WTC11 (cell line): ENCODE measurements around the gene TMEM179. TPM values are rescaled to one million over a fixed set of nuclear protein-coding genes. Genes with fewer than 3 reads are reported as not detected.

Experiments
- ATAC-seq: fragments of 200-7000 bp; cut with Tn5 transposase; 2 replicates; pipeline ENCODE4 v1.10.0; 2021; ENCODE audit warnings: mild to moderate bottlenecking, moderate library complexity
- CTCF ChIA-PET: fragments of 300-600 bp; sonication (Branson Sonifier 250); formaldehyde crosslinking; loops from one replicate; lab custom pipeline; 2021; ENCODE audit warnings: antibody characterized with exemption; lab: Charles Lee
- POLR2A ChIA-PET: fragments of 350-600 bp; sonication (Branson Sonifier 250); formaldehyde crosslinking; loops from one replicate; lab custom pipeline; 2021; ENCODE audit warnings: antibody characterized with exemption; lab: Charles Lee
- DNase-seq: peaks from one replicate; pipeline ENCODE4 v3.0.0; 2021; ENCODE audit warnings: low spot score
- H3K27ac Mint-ChIP-seq: 2 replicates; pipeline ENCODE4 v1.8.0; 2021; ENCODE audit warnings: mixed read lengths
- H3K27me3 Mint-ChIP-seq: 2 replicates; pipeline ENCODE4 v1.8.0; 2021; ENCODE audit warnings: low read depth, mild to moderate bottlenecking, moderate library complexity, mixed read lengths
- H3K36me3 Mint-ChIP-seq: 2 replicates; pipeline ENCODE4 v1.8.0; 2021; ENCODE audit warnings: mixed read lengths
- H3K4me1 Mint-ChIP-seq: 2 replicates; pipeline ENCODE4 v1.8.0; 2022; ENCODE audit warnings: mixed read lengths
- H3K4me3 Mint-ChIP-seq: 2 replicates; pipeline ENCODE4 v1.8.0; 2021; ENCODE audit warnings: mild to moderate bottlenecking, moderate library complexity, mixed read lengths
- H3K9me3 Mint-ChIP-seq: 2 replicates; pipeline ENCODE4 v1.8.0; 2021; ENCODE audit warnings: mixed read lengths
- ETV6 ChIP-seq: sonication (generic); formaldehyde crosslinking; IDR thresholded peaks from 2 replicates; pipeline ENCODE4 v1.8.1; 2022; ENCODE audit warnings: mild to moderate bottlenecking, missing genetic modification reagents
- IRF1 ChIP-seq: sonication (generic); formaldehyde crosslinking; IDR thresholded peaks from 2 replicates; pipeline ENCODE4 v1.8.0; 2023; ENCODE audit warnings: missing genetic modification reagents
- IRF2 ChIP-seq: sonication (generic); formaldehyde crosslinking; IDR thresholded peaks from 2 replicates; pipeline ENCODE4 v1.8.0; 2022; ENCODE audit warnings: low read depth, missing genetic modification reagents, borderline replicate concordance
- KAT7 ChIP-seq: sonication (generic); formaldehyde crosslinking; IDR thresholded peaks from 2 replicates; pipeline ENCODE4 v1.8.1; 2023; ENCODE audit warnings: missing genetic modification reagents, mild to moderate bottlenecking, borderline replicate concordance
- MLX ChIP-seq: sonication (generic); formaldehyde crosslinking; IDR thresholded peaks from 2 replicates; pipeline ENCODE4 v1.8.1; 2023; ENCODE audit warnings: mild to moderate bottlenecking, missing genetic modification reagents, moderate library complexity
- MYBL2 ChIP-seq: sonication (generic); formaldehyde crosslinking; IDR thresholded peaks from 2 replicates; pipeline ENCODE4 v1.8.1; 2023; ENCODE audit warnings: mild to moderate bottlenecking, moderate library complexity, missing genetic modification reagents
- NFE2L1 ChIP-seq: sonication (generic); formaldehyde crosslinking; IDR thresholded peaks from 2 replicates; pipeline ENCODE4 v1.8.1; 2023; ENCODE audit warnings: missing genetic modification reagents
- NR3C1 ChIP-seq: sonication (generic); formaldehyde crosslinking; conservative IDR thresholded peaks from 2 replicates; pipeline ENCODE4 v1.8.1; 2023; ENCODE audit warnings: low read depth, mild to moderate bottlenecking, missing genetic modification reagents
- SMAD3 ChIP-seq: sonication (generic); formaldehyde crosslinking; IDR thresholded peaks from 2 replicates; pipeline ENCODE4 v1.8.0; 2022; ENCODE audit warnings: missing genetic modification reagents, mild to moderate bottlenecking, borderline replicate concordance
- ZNF121 ChIP-seq: sonication (generic); formaldehyde crosslinking; IDR thresholded peaks from 2 replicates; pipeline ENCODE4 v1.8.0; 2023; ENCODE audit warnings: missing genetic modification reagents
- ZNF281 ChIP-seq: sonication (generic); formaldehyde crosslinking; IDR thresholded peaks from 2 replicates; pipeline ENCODE4 v1.8.0; 2023; ENCODE audit warnings: mild to moderate bottlenecking, missing genetic modification reagents
- total RNA-seq: library from RNA; stranded (reverse); gene quantifications from 3 replicates; pipeline ENCODE4 v1.2.3, GENCODE V29; 2021
- TF ChIP-seq, protein P1 (sequence below): sonication (generic); formaldehyde crosslinking; IDR thresholded peaks from 2 replicates; pipeline ENCODE4 v1.8.1; 2022; ENCODE audit warnings: low read depth, missing genetic modification reagents, borderline replicate concordance
- TF ChIP-seq, protein P2 (sequence below): sonication (generic); formaldehyde crosslinking; IDR thresholded peaks from 2 replicates; pipeline ENCODE4 v1.8.1; 2022; ENCODE audit warnings: missing genetic modification reagents, borderline replicate concordance
- TF ChIP-seq, protein P3 (sequence below): sonication (generic); formaldehyde crosslinking; IDR thresholded peaks from 2 replicates; pipeline ENCODE4 v1.8.1; 2022; ENCODE audit warnings: low read depth, mild to moderate bottlenecking, moderate library complexity, missing genetic modification reagents, borderline replicate concordance

The TMEM179 gene
- total RNA-seq, 1 experiment from 2014 or later = 2.4 TPM

DNA sequence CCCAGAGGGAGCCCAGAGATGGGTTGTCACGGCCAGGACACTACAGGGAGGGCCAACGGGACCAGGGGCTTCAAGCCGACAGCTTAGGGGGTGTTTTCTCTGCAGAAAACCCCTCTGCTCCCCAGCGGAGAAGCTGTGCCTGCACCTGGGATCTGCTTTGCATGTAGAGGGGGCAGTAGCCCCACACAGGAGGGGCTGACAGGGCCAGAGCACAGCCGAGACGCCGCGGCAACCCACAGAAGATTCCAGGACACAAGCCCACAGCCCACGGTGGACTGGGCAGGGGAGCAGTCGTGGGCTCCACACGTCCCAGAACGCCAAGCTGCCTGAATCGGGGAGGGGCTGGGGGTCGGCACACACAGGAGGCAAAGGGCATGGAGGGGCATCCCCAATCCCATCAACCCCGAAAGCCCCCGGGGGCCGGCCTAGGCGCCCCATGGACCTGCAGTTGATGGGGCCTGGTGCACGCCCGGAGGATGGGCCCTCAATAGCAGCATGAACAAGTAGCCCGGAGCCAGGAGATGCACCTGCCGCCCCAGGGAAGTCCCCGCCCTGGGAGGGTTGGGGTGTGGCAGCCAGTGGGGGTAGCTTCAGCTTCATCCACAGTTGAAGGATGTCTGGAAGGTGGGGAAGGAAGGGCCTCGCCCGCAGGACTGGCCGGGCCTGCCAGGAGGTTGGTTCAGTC lies 30.5 kb upstream of the TMEM179 start (continued):
- no peak for TF ChIP-seq IRF2 (CRISPR knock-in tag)
- TF ChIP-seq NR3C1 = no peak
- TF ChIP-seq ETV6 (CRISPR knock-in tag) = no peak

DNA sequence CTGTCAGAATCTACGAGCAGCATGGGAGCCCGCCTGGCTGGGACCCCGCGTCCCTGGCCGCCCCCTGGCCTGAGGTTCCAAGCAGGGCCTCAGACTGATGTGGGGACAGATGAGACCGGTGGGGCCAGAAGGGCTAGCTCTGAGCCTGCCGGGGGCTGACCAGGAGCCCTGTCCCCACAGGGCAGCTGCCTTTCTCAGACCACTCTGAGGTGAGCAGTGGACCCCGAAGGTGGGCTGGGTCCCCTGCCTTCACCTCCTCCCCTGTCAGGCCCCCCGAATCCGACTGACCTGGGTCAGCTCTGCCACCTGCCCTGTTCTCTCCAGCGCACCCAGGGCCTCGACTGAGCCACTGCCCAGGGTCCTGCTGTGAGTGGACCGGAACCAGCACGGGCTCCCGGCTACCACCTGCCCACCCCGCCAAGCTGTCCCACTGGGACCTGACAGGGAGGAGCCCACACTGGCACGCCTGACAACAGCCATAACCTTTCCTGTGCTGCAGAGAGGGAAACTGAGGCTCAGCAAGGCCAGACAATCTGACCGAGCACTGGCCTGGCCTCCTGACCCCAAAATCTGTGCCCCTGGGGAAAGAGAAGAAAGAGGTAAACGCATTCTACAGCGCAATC lies 29.7 kb upstream of the TMEM179 start:
- POLR2A ChIA-PET = no interaction called here
- peaks cover 2% of the 10 kb centered on the region; the same call in 1 of the 2 replicates for H3K36me3 Mint-ChIP-seq
- H3K27me3 Mint-ChIP-seq = no peaks in the 10 kb centered on the region
- H3K27ac Mint-ChIP-seq = no peak overlapping the region
- TF ChIP-seq, protein P1, sequence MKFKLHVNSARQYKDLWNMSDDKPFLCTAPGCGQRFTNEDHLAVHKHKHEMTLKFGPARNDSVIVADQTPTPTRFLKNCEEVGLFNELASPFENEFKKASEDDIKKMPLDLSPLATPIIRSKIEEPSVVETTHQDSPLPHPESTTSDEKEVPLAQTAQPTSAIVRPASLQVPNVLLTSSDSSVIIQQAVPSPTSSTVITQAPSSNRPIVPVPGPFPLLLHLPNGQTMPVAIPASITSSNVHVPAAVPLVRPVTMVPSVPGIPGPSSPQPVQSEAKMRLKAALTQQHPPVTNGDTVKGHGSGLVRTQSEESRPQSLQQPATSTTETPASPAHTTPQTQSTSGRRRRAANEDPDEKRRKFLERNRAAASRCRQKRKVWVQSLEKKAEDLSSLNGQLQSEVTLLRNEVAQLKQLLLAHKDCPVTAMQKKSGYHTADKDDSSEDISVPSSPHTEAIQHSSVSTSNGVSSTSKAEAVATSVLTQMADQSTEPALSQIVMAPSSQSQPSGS = no peak
- no peak for TF ChIP-seq ZNF121
- no peak for TF ChIP-seq MLX (CRISPR knock-in tag)
- no peak for TF ChIP-seq SMAD3
- TF ChIP-seq NFE2L1 = no peak
- no peak for TF ChIP-seq MYBL2
- TF ChIP-seq KAT7 (CRISPR knock-in tag) = no peak
- TF ChIP-seq IRF1 (CRISPR knock-in tag) = no peak
- TF ChIP-seq, protein P2, sequence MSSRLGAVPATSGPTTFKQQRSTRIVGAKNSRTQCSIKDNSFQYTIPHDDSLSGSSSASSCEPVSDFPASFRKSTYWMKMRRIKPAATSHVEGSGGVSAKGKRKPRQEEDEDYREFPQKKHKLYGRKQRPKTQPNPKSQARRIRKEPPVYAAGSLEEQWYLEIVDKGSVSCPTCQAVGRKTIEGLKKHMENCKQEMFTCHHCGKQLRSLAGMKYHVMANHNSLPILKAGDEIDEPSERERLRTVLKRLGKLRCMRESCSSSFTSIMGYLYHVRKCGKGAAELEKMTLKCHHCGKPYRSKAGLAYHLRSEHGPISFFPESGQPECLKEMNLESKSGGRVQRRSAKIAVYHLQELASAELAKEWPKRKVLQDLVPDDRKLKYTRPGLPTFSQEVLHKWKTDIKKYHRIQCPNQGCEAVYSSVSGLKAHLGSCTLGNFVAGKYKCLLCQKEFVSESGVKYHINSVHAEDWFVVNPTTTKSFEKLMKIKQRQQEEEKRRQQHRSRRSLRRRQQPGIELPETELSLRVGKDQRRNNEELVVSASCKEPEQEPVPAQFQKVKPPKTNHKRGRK (CRISPR knock-in tag) = no peak
- no peak for TF ChIP-seq ZNF281 (CRISPR knock-in tag)
- TF ChIP-seq, protein P3, sequence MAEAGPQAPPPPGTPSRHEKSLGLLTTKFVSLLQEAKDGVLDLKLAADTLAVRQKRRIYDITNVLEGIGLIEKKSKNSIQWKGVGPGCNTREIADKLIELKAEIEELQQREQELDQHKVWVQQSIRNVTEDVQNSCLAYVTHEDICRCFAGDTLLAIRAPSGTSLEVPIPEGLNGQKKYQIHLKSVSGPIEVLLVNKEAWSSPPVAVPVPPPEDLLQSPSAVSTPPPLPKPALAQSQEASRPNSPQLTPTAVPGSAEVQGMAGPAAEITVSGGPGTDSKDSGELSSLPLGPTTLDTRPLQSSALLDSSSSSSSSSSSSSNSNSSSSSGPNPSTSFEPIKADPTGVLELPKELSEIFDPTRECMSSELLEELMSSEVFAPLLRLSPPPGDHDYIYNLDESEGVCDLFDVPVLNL (CRISPR knock-in tag) = no peak
- TF ChIP-seq, all 79 proteins: peak for 0
- CTCF ChIA-PET = no interaction called here
- Mint-ChIP-seq H3K9me3 (peaks cover 9% of the 10 kb centered on the region), H3K4me3 (no peak overlapping the region), H3K4me1 (no peaks in the 10 kb centered on the region)
- ATAC-seq (no peak), DNase-seq (no peak)
